Caco-2 (cell line): ENCODE measurements around the gene PTPN9. TPM values are rescaled to one million over a fixed set of nuclear protein-coding genes. Genes with fewer than 3 reads are reported as not detected.
A peak's percentile ranks its signal among the peaks of the same experiment; 100 is the strongest.
"Not testable (repeated sequence)": the region's sequence is repeated elsewhere in the genome, so short reads cannot be mapped to it uniquely, and the experiment has no call there.

Experiments used
- BruUV-seq: library from RNA; stranded (reverse); fragments of 400-500 nt; replicated peaks from 2 replicates; lab custom pipeline; 2021; lab: Mats Ljungman, UMichigan
- CTCF ChIA-PET: fragments of 300-600 bp; sonication (Branson Sonifier 250); formaldehyde crosslinking; loops from one replicate; lab custom pipeline; 2022; ENCODE audit warnings: antibody characterized with exemption; lab: Charles Lee
- POLR2A ChIA-PET: fragments of 300-600 bp; sonication (Branson Sonifier 250); formaldehyde crosslinking; loops from one replicate; lab custom pipeline; 2022; ENCODE audit warnings: antibody characterized with exemption; lab: Charles Lee
- DNase-seq, 2 experiments: peaks; one replicate each; pipeline versions ENCODE4 v3.0.0 to v3.0.0-alpha.2; 2020 to 2022
- H3K27me3 ChIP-seq: replicated peaks from 2 replicates; pipeline ENCODE4 v1.6.0; 2011; ENCODE audit warnings: low read length; ENCODE audit not compliant: control insufficient read depth, insufficient read depth
- H3K36me3 ChIP-seq: 2 replicates; pipeline ENCODE4 v1.5.1; 2011; ENCODE audit warnings: low read length; ENCODE audit not compliant: control insufficient read depth, insufficient read depth
- H3K4me1 ChIP-seq: fragments of 250-450 bp; sonication (Bioruptor Pico); 2 replicates; pipeline ENCODE4 v1.5.1; 2020; ENCODE audit warnings: mild to moderate bottlenecking
- H3K4me3 ChIP-seq: 2 replicates; pipeline ENCODE4 v1.5.1; 2011; ENCODE audit warnings: low read depth, mild to moderate bottlenecking, control low read depth, low read length
- H3K9me3 ChIP-seq: fragments of 250-450 bp; sonication (Bioruptor Pico); 2 replicates; pipeline ENCODE4 v1.5.1; 2020; ENCODE audit warnings: mild to moderate bottlenecking, moderate library complexity
- H3K27ac Mint-ChIP-seq: one replicate; pipeline ENCODE4 v1.8.0; 2022; ENCODE audit warnings: mixed read lengths; ENCODE audit not compliant: unreplicated experiment
- H3K27me3 Mint-ChIP-seq: one replicate; pipeline ENCODE4 v1.8.0; 2022; ENCODE audit warnings: mixed read lengths; ENCODE audit not compliant: insufficient read depth, unreplicated experiment
- H3K36me3 Mint-ChIP-seq: one replicate; pipeline ENCODE4 v1.8.0; 2022; ENCODE audit warnings: mild to moderate bottlenecking, mixed read lengths; ENCODE audit not compliant: insufficient read depth, unreplicated experiment
- H3K4me1 Mint-ChIP-seq: one replicate; pipeline ENCODE4 v1.8.0; 2022; ENCODE audit warnings: low read depth, mixed read lengths; ENCODE audit not compliant: unreplicated experiment
- H3K4me3 Mint-ChIP-seq: one replicate; pipeline ENCODE4 v1.8.0; 2022; ENCODE audit warnings: mild to moderate bottlenecking, moderate library complexity, mixed read lengths; ENCODE audit not compliant: unreplicated experiment
- H3K9me3 Mint-ChIP-seq: one replicate; pipeline ENCODE4 v1.8.0; 2022; ENCODE audit warnings: mixed read lengths; ENCODE audit not compliant: unreplicated experiment
- CTCF ChIP-seq, 2 experiments: fragments of 200-600 bp in 1 of 2; IDR thresholded peaks; 1 replicate in 1 of 2; 2 replicates in 1 of 2; pipeline versions ENCODE4 v1.5.1 to v1.8.0; 2011 to 2022; ENCODE audit warnings: antibody characterized with exemption in 1 of 2, control low read depth in 1 of 2, inconsistent platforms in 1 of 2, low read depth in 1 of 2, low read length in 1 of 2, mild to moderate bottlenecking in 1 of 2, moderate library complexity in 1 of 2; ENCODE audit not compliant: insufficient read depth in 1 of 2, severe bottlenecking in 1 of 2, unreplicated experiment in 1 of 2
- intact Hi-C: fragments of 100-400 bp; cut with micrococcal nuclease; formaldehyde crosslinking; loops from one replicate; pipeline ENCODE4 v1.10.0; 2022; ENCODE audit not compliant: unreplicated experiment
- total RNA-seq: library from RNA; stranded (reverse); gene quantifications from 2 replicates; pipeline ENCODE4 v1.2.3, GENCODE V29; 2022

Gene PTPN9
- total RNA-seq, 1 experiment from 2014 or later = 27.7 TPM

GRCh38 chr15:75561888-75562287 is 17.2 kb downstream of the PTPN9 start:
- CTCF ChIA-PET = no interaction called here
- no TSS peak for BruUV-seq
- TF ChIP-seq CTCF (IDR thresholded peaks at IDR 0.05; ENCODE audit: insufficient read depth in 1 of 2, low read depth in 1 of 2, low read length in 1 of 2, severe bottlenecking in 1 of 2, unreplicated experiment in 1 of 2) = no peak
- Mint-ChIP-seq H3K27me3 (no peaks in the 10 kb centered on the region), H3K4me1 (no peaks in the 10 kb centered on the region), H3K4me3 (no peak overlapping the region), H3K9me3 (no peaks in the 10 kb centered on the region), H3K27ac (no peak overlapping the region), H3K36me3 (peaks cover 7% of the 10 kb centered on the region)
- Histone ChIP-seq H3K27me3 (no peaks in the 10 kb centered on the region), H3K4me1 (peaks cover 9% of the 10 kb centered on the region), H3K9me3 (no peaks in the 10 kb centered on the region), H3K4me3 (no peak overlapping the region), H3K36me3 (no peaks in the 10 kb centered on the region)
- DNase-seq = no peak
- POLR2A ChIA-PET = no interaction called here
- intact Hi-C loops = no loop called here

DNA sequence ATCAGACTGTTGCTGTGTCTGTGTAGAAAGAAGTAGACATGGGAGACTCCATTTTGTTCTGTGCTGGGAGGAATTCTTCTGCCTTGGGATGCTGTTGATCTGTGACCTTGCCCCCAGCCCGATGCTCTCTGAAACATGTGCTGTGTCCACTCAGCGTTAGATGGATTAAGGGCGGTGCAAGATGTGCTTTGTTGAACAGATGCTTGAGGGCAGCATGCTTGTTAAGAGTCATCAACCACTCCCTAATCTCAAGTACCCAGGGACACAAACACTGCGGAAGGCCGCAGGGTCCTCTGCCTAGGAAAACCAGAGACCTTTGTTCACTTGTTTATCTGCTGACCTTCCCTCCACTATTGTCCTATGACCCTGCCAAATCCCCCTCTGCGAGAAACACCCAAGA is 19.8 kb downstream of the PTPN9 start:
- H3K27ac Mint-ChIP-seq = not testable (repeated sequence)
- POLR2A ChIA-PET = interaction anchor here (0.6 kb wide), 1 partner anchor 40 kb away, joined by 4 read pairs; no protein-coding TSS in a partner anchor

GRCh38 chr15:75558955-75559354 is 20.2 kb downstream of the PTPN9 start:
- H3K4me3 ChIP-seq, H3K9me3 ChIP-seq, intact Hi-C loops, DNase-seq, H3K4me1 ChIP-seq, H3K27ac Mint-ChIP-seq, BruUV-seq, CTCF ChIA-PET, H3K4me3 Mint-ChIP-seq, H3K9me3 Mint-ChIP-seq, H3K27me3 Mint-ChIP-seq, H3K4me1 Mint-ChIP-seq, H3K36me3 ChIP-seq, POLR2A ChIA-PET, H3K27me3 ChIP-seq: not testable (repeated sequence)
- H3K36me3 Mint-ChIP-seq = peaks cover 11% of the 10 kb centered on the region

More for the DNA sequence above, 19.8 kb downstream of the PTPN9 start:
- H3K4me1 Mint-ChIP-seq, H3K36me3 ChIP-seq, H3K9me3 ChIP-seq, H3K4me1 ChIP-seq, H3K27me3 ChIP-seq, H3K4me3 ChIP-seq, CTCF ChIA-PET, H3K9me3 Mint-ChIP-seq, H3K27me3 Mint-ChIP-seq, H3K4me3 Mint-ChIP-seq, BruUV-seq, intact Hi-C loops: not testable (repeated sequence)
- H3K36me3 Mint-ChIP-seq = peaks cover 11% of the 10 kb centered on the region
- DNase-seq = peak; percentile 25 to 52

DNA sequence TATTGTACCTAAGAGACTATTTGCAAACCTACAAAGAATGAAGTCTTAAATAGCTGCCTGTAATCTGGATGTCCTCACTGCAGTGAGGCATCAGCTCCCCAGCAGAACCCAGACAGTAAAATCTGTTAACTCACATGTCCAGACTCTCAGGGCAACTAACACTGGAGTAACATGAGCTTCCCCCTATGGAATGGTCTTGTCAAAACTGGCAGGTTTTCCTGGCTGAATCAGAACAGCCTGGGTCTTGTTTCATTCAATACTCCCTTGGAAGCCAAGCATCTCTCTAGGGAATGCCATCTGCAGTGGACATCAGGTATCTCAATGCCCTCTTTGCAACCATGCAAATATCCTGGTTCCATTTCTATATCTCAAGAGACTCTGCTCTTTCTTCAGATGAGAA is 24.4 kb downstream of the PTPN9 start:
- no peaks in the 10 kb centered on the region for H3K27me3 Mint-ChIP-seq
- no peak overlapping the region for H3K4me3 Mint-ChIP-seq
- no peaks in the 10 kb centered on the region for H3K9me3 Mint-ChIP-seq
- POLR2A ChIA-PET = interaction anchor here (0.6 kb wide), 1 partner anchor 986 kb away, joined by 3 read pairs; no protein-coding TSS in a partner anchor
- intact Hi-C loops = no loop called here
- H3K27ac Mint-ChIP-seq = no peak overlapping the region
- H3K36me3 ChIP-seq = no peaks in the 10 kb centered on the region
- peaks cover 5% of the 10 kb centered on the region for H3K36me3 Mint-ChIP-seq
- no TSS peak for BruUV-seq
- no peak overlapping the region for H3K4me3 ChIP-seq
- no peak for DNase-seq
- TF ChIP-seq CTCF (IDR thresholded peaks at IDR 0.05; ENCODE audit: insufficient read depth in 1 of 2, low read depth in 1 of 2, low read length in 1 of 2, severe bottlenecking in 1 of 2, unreplicated experiment in 1 of 2) = no peak
- CTCF ChIA-PET = interaction anchor here (0.6 kb wide), 1 partner anchor 103 kb away, joined by 11 read pairs; the partner anchor contains the start of gene SIN3A
- H3K9me3 ChIP-seq = no peaks in the 10 kb centered on the region
- no peaks in the 10 kb centered on the region for H3K4me1 Mint-ChIP-seq
- no peaks in the 10 kb centered on the region; the same call in 1 of the 2 replicates for H3K4me1 ChIP-seq
- no peaks in the 10 kb centered on the region for H3K27me3 ChIP-seq
